A549 treated with RU486 at 1 μM for 4 hours (cell line): ENCODE measurements around the gene C19orf38. TPM values are rescaled to one million over a fixed set of nuclear protein-coding genes. Genes with fewer than 3 reads are reported as not detected.

ENCODE experiments used
- total RNA-seq: library from RNA; stranded (reverse); fragments of 200-300 nt; extraction: Qiagen RNA extraction; gene quantifications from 5 replicates; pipeline ENCODE4 v1.2.3, GENCODE V29; 2022; ENCODE audit warnings: low read depth

Gene C19orf38
- total RNA-seq, result 0.12 to 0.15 TPM in 2 of 5 replicates, not detected in the others

GRCh38 chr19:10848230-10848856 lies at the start of gene C19orf38:
Gene C19orf38, plus strand, starts transcription at chr19:10848415. Its CDS starts 94 bp downstream, at chr19:10848509.

GRCh38 chr19:10835754-10836478 lies 12.3 kb upstream of the C19orf38 start, which contains the start of gene TMED1:
Gene TMED1, minus strand, starts transcription at chr19:10836212. Its CDS starts 21 bp downstream, at chr19:10836191.

GRCh38 chr19:10870955-10871603 lies 22.9 kb downstream of the C19orf38 start, which contains the start of gene CARM1:
Gene CARM1, plus strand, starts transcription at chr19:10871553. Its CDS starts 150 bp downstream, at chr19:10871703.

Other genes starting within 250 kb of the C19orf38 start
- gene SLC44A2, start 222.9 kb upstream of the C19orf38 start, total RNA-seq, result 6.4 to 8.0 TPM (median 7.2 TPM) in 5 replicates
- 159 to 175 TPM (median 167 TPM) in 5 replicates for gene ILF3, start 194.1 kb upstream of the C19orf38 start, total RNA-seq
- 27.4 to 34.5 TPM (median 32.1 TPM) in 5 replicates for gene QTRT1, start 147.0 kb upstream of the C19orf38 start, total RNA-seq
- 45.9 to 59.1 TPM (median 54.1 TPM) in 5 replicates for gene DNM2, start 130.3 kb upstream of the C19orf38 start, total RNA-seq
- gene TMED1, start 12.2 kb upstream of the C19orf38 start, total RNA-seq, result 22.1 to 31.7 TPM (median 31.5 TPM) in 5 replicates
- 36.4 to 53.0 TPM (median 45.8 TPM) in 5 replicates for gene CARM1, start 23.1 kb downstream of the C19orf38 start, total RNA-seq
- gene YIPF2, start 80.2 kb downstream of the C19orf38 start, total RNA-seq, result 14.6 to 20.9 TPM (median 18.5 TPM) in 5 replicates
- gene TIMM29, start 80.4 kb downstream of the C19orf38 start, total RNA-seq, result 12.6 to 19.2 TPM (median 16.2 TPM) in 5 replicates
- gene SMARCA4, start 112.6 kb downstream of the C19orf38 start, total RNA-seq, result 7.6 to 11.8 TPM (median 9.1 TPM) in 5 replicates
- gene LDLR, start 241.0 kb downstream of the C19orf38 start, total RNA-seq, result 24.9 to 30.3 TPM (median 27.0 TPM) in 5 replicates